Endothelial cell of umbilical vein (primary cell): ENCODE results near the gene RET. TPM values are rescaled to one million over a fixed set of nuclear protein-coding genes. Genes with fewer than 3 reads are reported as not detected.

Source experiments
- BruUV-seq: library from RNA; stranded (reverse); fragments of 400-500 nt; replicated peaks from 2 replicates; lab custom pipeline; 2021; lab: Mats Ljungman, UMichigan
- CTCF ChIA-PET: fragments of 300-600, 350-600 bp; sonication (Branson Sonifier 250); formaldehyde crosslinking; loops from one replicate; lab custom pipeline; 2021; ENCODE audit warnings: antibody characterized with exemption, inconsistent platforms; lab: Charles Lee
- POLR2A ChIA-PET: fragments of 300-600, 350-600 bp; sonication (Branson Sonifier 250); formaldehyde crosslinking; loops from one replicate; lab custom pipeline; 2021; ENCODE audit warnings: antibody characterized with exemption, inconsistent platforms; lab: Charles Lee
- DNase-seq: peaks from one replicate; pipeline ENCODE4 v3.0.0-alpha.2; 2011; ENCODE audit warnings: low read depth, low spot score
- FAIRE-seq: peaks from 2 replicates; lab custom pipeline; 2011; peaks lifted over from hg19 to GRCh38; lab: Jason Lieb, UNC
- H2AFZ ChIP-seq: 2 replicates; pipeline ENCODE4 v1.6.0; 2012; ENCODE audit warnings: low read depth, low read length, control low read depth, inconsistent platforms
- H3K27ac ChIP-seq: 2 replicates; pipeline ENCODE4 v1.5.1; 2011; ENCODE audit warnings: low read depth, mild to moderate bottlenecking, control low read depth, low read length, moderate library complexity; ENCODE audit not compliant: insufficient read depth
- H3K27me3 ChIP-seq, 2 experiments: 2 replicates each; pipeline versions ENCODE4 v1.6.0 to v1.6.1; 2011; ENCODE audit warnings: low read length in 2 of 2, mixed read lengths in 1 of 2; ENCODE audit not compliant: control insufficient read depth in 2 of 2, insufficient read depth in 2 of 2
- H3K36me3 ChIP-seq, 2 experiments: 2 replicates in 1 of 2; 3 replicates in 1 of 2; pipeline ENCODE4 v1.5.1; 2011; ENCODE audit warnings: low read length in 2 of 2, mild to moderate bottlenecking in 1 of 2, moderate library complexity in 1 of 2; ENCODE audit not compliant: control insufficient read depth in 2 of 2, insufficient read depth in 2 of 2; ENCODE audit errors: extremely low read depth in 1 of 2
- H3K4me1 ChIP-seq: 3 replicates; pipeline ENCODE4 v1.5.1; 2011; ENCODE audit warnings: mild to moderate bottlenecking, low read length; ENCODE audit not compliant: control insufficient read depth, insufficient read depth; ENCODE audit errors: extremely low read depth
- H3K4me2 ChIP-seq: 2 replicates; pipeline ENCODE4 v1.6.1; 2011; ENCODE audit warnings: low read length, control low read depth, mixed read lengths; ENCODE audit not compliant: insufficient read depth
- H3K4me3 ChIP-seq, 3 experiments: fragments of 200-600 bp in 1 of 3; sonication (generic), shearing (Covaris generic) in 1 of 3; replicated peaks in 1 of 3; 2 replicates each; pipeline ENCODE4 v1.5.1; 2011 to 2016; ENCODE audit warnings: control low read depth in 3 of 3, low read length in 3 of 3, mild to moderate bottlenecking in 2 of 3, inconsistent platforms in 1 of 3, low read depth in 1 of 3, moderate library complexity in 1 of 3; ENCODE audit not compliant: insufficient read depth in 1 of 3
- H3K79me2 ChIP-seq: 2 replicates; pipeline ENCODE4 v1.6.0; 2012; ENCODE audit warnings: low read length, inconsistent platforms; ENCODE audit not compliant: control insufficient read depth, insufficient read depth
- H3K9ac ChIP-seq: replicated peaks from 2 replicates; pipeline ENCODE3; 2011; ENCODE audit warnings: low read length, control low read depth; ENCODE audit not compliant: insufficient read depth; ENCODE audit errors: extremely low read depth
- H3K9me1 ChIP-seq: replicated peaks from 3 replicates; pipeline ENCODE4 v1.6.0; 2011; ENCODE audit warnings: mild to moderate bottlenecking, low read length; ENCODE audit not compliant: control insufficient read depth, insufficient read depth; ENCODE audit errors: extremely low read depth
- H3K9me3 ChIP-seq: replicated peaks from 2 replicates; pipeline ENCODE4 v1.5.1; 2012; ENCODE audit warnings: low read length, inconsistent platforms; ENCODE audit not compliant: control insufficient read depth, insufficient read depth
- H4K20me1 ChIP-seq: replicated peaks from 2 replicates; pipeline ENCODE3; 2011; ENCODE audit warnings: mild to moderate bottlenecking, low read length; ENCODE audit not compliant: control insufficient read depth, insufficient read depth; ENCODE audit errors: extremely low read depth
- FOS ChIP-seq: IDR thresholded peaks from 2 replicates; pipeline ENCODE4 v1.6.1; 2011; ENCODE audit warnings: mild to moderate bottlenecking, low read length, moderate library complexity, borderline replicate concordance; ENCODE audit not compliant: insufficient read depth
- GATA2 ChIP-seq: IDR thresholded peaks from 2 replicates; pipeline ENCODE4 v1.7.0; 2011; ENCODE audit warnings: low read depth, mild to moderate bottlenecking, moderate library complexity, mixed read lengths, low read length; ENCODE audit not compliant: insufficient read length, insufficient read depth
- JUN ChIP-seq: IDR thresholded peaks from 2 replicates; pipeline ENCODE4 v1.6.1; 2011; ENCODE audit warnings: borderline replicate concordance, low read depth; ENCODE audit not compliant: insufficient read length, insufficient read depth
- MYC ChIP-seq: IDR thresholded peaks from one replicate; pipeline ENCODE4 v1.6.1; 2011; ENCODE audit warnings: mild to moderate bottlenecking, low read depth, low read length
- POLR2A ChIP-seq: IDR thresholded peaks from 2 replicates; pipeline ENCODE4 v1.6.1; 2012; ENCODE audit warnings: low read depth, mild to moderate bottlenecking, control low read depth, low read length
- POLR2AphosphoS5 ChIP-seq: IDR thresholded peaks from 2 replicates; pipeline ENCODE4 v1.6.1; 2012; ENCODE audit warnings: low read depth, mild to moderate bottlenecking, control low read depth, low read length, moderate library complexity; ENCODE audit not compliant: insufficient read depth
- dilution Hi-C: fragments of 300-500 bp; cut with MboI; formaldehyde crosslinking; loops from one replicate; pipeline ENCODE4 v1.15.0; 2019; ENCODE audit warnings: low sequenced_read_pairs; ENCODE audit not compliant: extremely low pct_ligation_motif_present
- intact Hi-C: fragments of 100-400 bp; cut with micrococcal nuclease; formaldehyde crosslinking; loops from one replicate; pipeline ENCODE4 v1.10.0; 2022
- polyA plus RNA-seq, 4 experiments: library from polyadenylated mRNA; depleted of rRNA in 3 of 4; stranded (reverse) in 3 of 4; unstranded in 1 of 4; fragments of >200 nt; gene quantifications; 2 replicates each; pipeline versions ENCODE4 v1.2.1 to v1.2.3, GENCODE V29; 2011 to 2012; ENCODE audit warnings: missing spikeins in 1 of 4
- total RNA-seq: library from RNA; stranded (reverse); gene quantifications from 2 replicates; pipeline ENCODE4 v1.2.3, GENCODE V29; 2021
- TF ChIP-seq, protein P1 (sequence below): IDR thresholded peaks from 2 replicates; pipeline ENCODE4 v1.6.1; 2011; ENCODE audit not compliant: insufficient read depth, insufficient read length
- TF ChIP-seq, protein P2 (sequence below), 2 donors: IDR thresholded peaks; 1 replicate in 1 of 2; 2 replicates in 1 of 2; pipeline ENCODE4 v1.5.1; 2011; ENCODE audit warnings: low read length in 2 of 2, mild to moderate bottlenecking in 2 of 2, moderate library complexity in 2 of 2, control low read depth in 1 of 2, inconsistent platforms in 1 of 2, low read depth in 1 of 2; ENCODE audit not compliant: insufficient read depth in 1 of 2; ENCODE audit errors: extremely low read depth in 1 of 2

Gene RET
- total and polyA plus RNA-seq, 2 donors (not counting 3 experiments of a cell fraction or from before 2014, with no cell fraction given) = 0.04 to 0.22 TPM

DNA sequence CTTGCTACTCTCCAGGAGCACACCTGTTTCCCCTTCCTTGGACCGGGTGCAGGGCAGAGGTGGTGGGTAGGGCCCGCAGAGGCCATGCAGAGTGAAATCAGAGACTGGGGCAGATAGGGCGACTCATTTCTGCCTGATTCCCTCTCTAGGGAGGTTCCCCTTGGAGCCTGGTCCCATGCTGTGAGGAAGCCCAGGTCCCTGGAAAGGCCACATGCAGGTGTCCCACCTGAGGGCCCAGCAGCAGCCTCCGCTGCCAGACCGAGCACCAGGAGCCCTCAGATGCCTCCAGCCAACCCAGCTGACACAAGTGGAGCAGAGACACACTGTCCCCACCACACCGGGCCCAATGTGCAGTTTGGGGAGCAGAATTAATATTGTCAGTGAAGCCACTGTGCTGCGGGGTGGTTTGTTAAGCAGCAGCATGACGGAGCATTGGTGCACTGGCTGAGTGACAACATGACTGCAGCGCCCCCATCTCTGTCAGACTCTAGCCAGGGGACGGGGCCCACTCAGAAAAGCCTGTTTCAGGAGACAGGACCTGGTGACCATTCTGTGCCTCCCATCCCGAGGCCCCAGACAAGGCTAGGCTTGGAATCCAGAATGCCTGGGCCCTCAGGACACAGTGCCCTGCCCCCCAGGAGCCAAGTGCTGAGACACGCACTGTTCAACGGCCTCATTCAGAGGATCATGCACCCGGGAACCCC is 30.4 kb upstream of the RET start:
- dilution Hi-C loops (no loop called here), intact Hi-C loops (no loop called here)
- Histone ChIP-seq H3K4me2 (no peak overlapping the region), H3K79me2 (no peaks in the 10 kb centered on the region), H3K4me3 (no peak overlapping the region), H3K27ac (no peak overlapping the region), H3K36me3 (no peaks in the 10 kb centered on the region), H3K9ac (no peak overlapping the region), H3K4me1 (no peaks in the 10 kb centered on the region), H3K27me3 (no peaks in the 10 kb centered on the region), H2AFZ (no peak overlapping the region), H3K9me3 (no peaks in the 10 kb centered on the region), H4K20me1 (no peaks in the 10 kb centered on the region), H3K9me1 (no peaks in the 10 kb centered on the region)
- ChIA-PET CTCF (no interaction called here), POLR2A (no interaction called here)
- FAIRE-seq (no peak), DNase-seq (no peak)
- no peak for TF ChIP-seq POLR2AphosphoS5
- TF ChIP-seq JUN = no peak
- TF ChIP-seq MYC = no peak
- TF ChIP-seq, protein P1, sequence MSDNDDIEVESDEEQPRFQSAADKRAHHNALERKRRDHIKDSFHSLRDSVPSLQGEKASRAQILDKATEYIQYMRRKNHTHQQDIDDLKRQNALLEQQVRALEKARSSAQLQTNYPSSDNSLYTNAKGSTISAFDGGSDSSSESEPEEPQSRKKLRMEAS = no peak
- no peak for TF ChIP-seq FOS
- TF ChIP-seq, protein P2, sequence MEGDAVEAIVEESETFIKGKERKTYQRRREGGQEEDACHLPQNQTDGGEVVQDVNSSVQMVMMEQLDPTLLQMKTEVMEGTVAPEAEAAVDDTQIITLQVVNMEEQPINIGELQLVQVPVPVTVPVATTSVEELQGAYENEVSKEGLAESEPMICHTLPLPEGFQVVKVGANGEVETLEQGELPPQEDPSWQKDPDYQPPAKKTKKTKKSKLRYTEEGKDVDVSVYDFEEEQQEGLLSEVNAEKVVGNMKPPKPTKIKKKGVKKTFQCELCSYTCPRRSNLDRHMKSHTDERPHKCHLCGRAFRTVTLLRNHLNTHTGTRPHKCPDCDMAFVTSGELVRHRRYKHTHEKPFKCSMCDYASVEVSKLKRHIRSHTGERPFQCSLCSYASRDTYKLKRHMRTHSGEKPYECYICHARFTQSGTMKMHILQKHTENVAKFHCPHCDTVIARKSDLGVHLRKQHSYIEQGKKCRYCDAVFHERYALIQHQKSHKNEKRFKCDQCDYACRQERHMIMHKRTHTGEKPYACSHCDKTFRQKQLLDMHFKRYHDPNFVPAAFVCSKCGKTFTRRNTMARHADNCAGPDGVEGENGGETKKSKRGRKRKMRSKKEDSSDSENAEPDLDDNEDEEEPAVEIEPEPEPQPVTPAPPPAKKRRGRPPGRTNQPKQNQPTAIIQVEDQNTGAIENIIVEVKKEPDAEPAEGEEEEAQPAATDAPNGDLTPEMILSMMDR (IDR thresholded peaks at IDR 0.05; ENCODE audit: extremely low read depth in 1 of 2, insufficient read depth in 1 of 2, low read depth in 1 of 2, low read length in 2 of 2) = no peak
- TF ChIP-seq POLR2A = no peak
- no peak for TF ChIP-seq GATA2
- BruUV-seq = no TSS peak
